K562 (cell line): ENCODE measurements around the gene TAF5L. TPM values are rescaled to one million over a fixed set of nuclear protein-coding genes. Genes with fewer than 3 reads are reported as not detected.

ENCODE experiments used
- ETV6 ChIP-seq, 3 experiments: fragments of 150-350 bp in 1 of 3; sonication (generic) in 1 of 3; formaldehyde crosslinking in 1 of 3; IDR thresholded peaks; 2 replicates each; pipeline versions ENCODE4 v1.6.1 to v1.8.0; 2014 to 2022; ENCODE audit warnings: borderline replicate concordance in 2 of 3, low read depth in 2 of 3, antibody characterized with exemption in 1 of 3, low read length in 1 of 3, mild to moderate bottlenecking in 1 of 3, missing genetic modification reagents in 1 of 3
- GABPA ChIP-seq: fragments of 200-800 bp; sonication (Bioruptor generic); conservative IDR thresholded peaks from 2 replicates; pipeline ENCODE4 v1.6.1; 2016; ENCODE audit warnings: low read depth, missing genetic modification characterization, missing compliant biosample characterization
- GABPB2 ChIP-seq: fragments of 250-450 bp; sonication (Bioruptor Pico); conservative IDR thresholded peaks from 2 replicates; pipeline ENCODE4 v1.5.1; 2021; ENCODE audit warnings: mild to moderate bottlenecking
- PHF8 ChIP-seq: fragments of 200-600 bp; sonication (generic); IDR thresholded peaks from 2 replicates; pipeline ENCODE4 v1.6.1; 2012; ENCODE audit warnings: mixed run types, mild to moderate bottlenecking, inconsistent platforms, low read length, moderate library complexity, borderline replicate concordance
- POLR2B ChIP-seq: fragments of 450-650 bp; IDR thresholded peaks from 2 replicates; pipeline ENCODE4 v1.6.1; 2018; ENCODE audit warnings: low read depth; ENCODE audit not compliant: partially characterized antibody
- RB1 ChIP-seq: fragments of 450-650 bp; IDR thresholded peaks from 2 replicates; pipeline ENCODE4 v1.6.1; 2017; ENCODE audit warnings: low read depth, mild to moderate bottlenecking
- SP1 ChIP-seq: sonication (generic); formaldehyde crosslinking; IDR thresholded peaks from 2 replicates; pipeline ENCODE4 v1.8.1; 2022; ENCODE audit warnings: mild to moderate bottlenecking, missing genetic modification reagents
- TEAD4 ChIP-seq, 2 experiments: sonication (generic) in 1 of 2; formaldehyde crosslinking in 1 of 2; IDR thresholded peaks; 2 replicates each; pipeline versions ENCODE4 v1.6.1 to v1.8.0; 2012 to 2022; ENCODE audit warnings: borderline replicate concordance in 1 of 2, inconsistent platforms in 1 of 2, low read length in 1 of 2, mild to moderate bottlenecking in 1 of 2, missing genetic modification reagents in 1 of 2
- ZBTB17 ChIP-seq: fragments of 450-650 bp; formaldehyde crosslinking; IDR thresholded peaks from 2 replicates; pipeline ENCODE4 v1.4.0; 2020; ENCODE audit warnings: mild to moderate bottlenecking
- ZNF76 ChIP-seq: fragments of 250-450 bp; sonication (Bioruptor Pico); IDR thresholded peaks from 2 replicates; pipeline ENCODE4 v1.4.0; 2020; ENCODE audit warnings: mild to moderate bottlenecking, moderate library complexity, borderline replicate concordance
- polyA plus RNA-seq, 8 experiments: library from polyadenylated mRNA; depleted of rRNA in 4 of 8; stranded (reverse) in 5 of 8; unstranded in 3 of 8; fragments of >200 nt; fragmentation: Nextera tagmentation in 2 of 8; fragmentation: Illumina TruSeq in 1 of 8; extraction: Ambion mirVana in 2 of 8; extraction: Trizol in 1 of 8; gene quantifications; 2 replicates each; pipeline versions ENCODE4 v1.2.1 to v1.2.3, GENCODE V29; 2011 to 2014; ENCODE audit warnings: inconsistent platforms in 1 of 8, missing spikeins in 1 of 8
- total RNA-seq, 7 experiments: library from RNA; depleted of rRNA in 6 of 7; stranded (reverse); fragments of >200 nt in 6 of 7; fragmentation: Illumina TruSeq in 2 of 7; extraction: Trizol in 2 of 7; gene quantifications; 2 replicates each; pipeline versions ENCODE4 v1.2.1 to v1.2.3, GENCODE V29; 2011 to 2021; ENCODE audit warnings: low replicate concordance in 1 of 7
- TF ChIP-seq, protein P1 (sequence below): sonication (generic); formaldehyde crosslinking; IDR thresholded peaks from 2 replicates; pipeline ENCODE4 v1.8.1; 2023; ENCODE audit warnings: mild to moderate bottlenecking, missing genetic modification reagents, moderate library complexity
- TF ChIP-seq, protein P2 (sequence below): fragments of 450-650 bp; IDR thresholded peaks from one replicate; pipeline ENCODE4 v1.6.1; 2018; ENCODE audit warnings: mild to moderate bottlenecking, moderate library complexity; ENCODE audit not compliant: partially characterized antibody
- TF ChIP-seq, protein P3 (sequence below): conservative IDR thresholded peaks from 2 replicates; pipeline ENCODE4 v1.6.1; 2011; ENCODE audit warnings: low read depth, mild to moderate bottlenecking, low read length; ENCODE audit not compliant: control insufficient read depth
- TF ChIP-seq, protein P4 (sequence below), 2 experiments: fragments of 150-350 bp in 1 of 2; IDR thresholded peaks; 2 replicates each; pipeline ENCODE4 v1.6.1; 2012 to 2016; ENCODE audit warnings: low read depth in 2 of 2, low read length in 2 of 2, mild to moderate bottlenecking in 1 of 2, moderate library complexity in 1 of 2
- TF ChIP-seq, protein P5 (sequence below): fragments of 250-450 bp; sonication (Bioruptor Pico); IDR thresholded peaks from 2 replicates; pipeline ENCODE4 v1.4.0; 2020

Gene TAF5L
- total and polyA plus RNA-seq, 9 of the 15 experiments (the other 6 are each of a cell fraction or from before 2014, with no cell fraction given), result 2.2 to 34.2 (median 23.3) TPM

DNA sequence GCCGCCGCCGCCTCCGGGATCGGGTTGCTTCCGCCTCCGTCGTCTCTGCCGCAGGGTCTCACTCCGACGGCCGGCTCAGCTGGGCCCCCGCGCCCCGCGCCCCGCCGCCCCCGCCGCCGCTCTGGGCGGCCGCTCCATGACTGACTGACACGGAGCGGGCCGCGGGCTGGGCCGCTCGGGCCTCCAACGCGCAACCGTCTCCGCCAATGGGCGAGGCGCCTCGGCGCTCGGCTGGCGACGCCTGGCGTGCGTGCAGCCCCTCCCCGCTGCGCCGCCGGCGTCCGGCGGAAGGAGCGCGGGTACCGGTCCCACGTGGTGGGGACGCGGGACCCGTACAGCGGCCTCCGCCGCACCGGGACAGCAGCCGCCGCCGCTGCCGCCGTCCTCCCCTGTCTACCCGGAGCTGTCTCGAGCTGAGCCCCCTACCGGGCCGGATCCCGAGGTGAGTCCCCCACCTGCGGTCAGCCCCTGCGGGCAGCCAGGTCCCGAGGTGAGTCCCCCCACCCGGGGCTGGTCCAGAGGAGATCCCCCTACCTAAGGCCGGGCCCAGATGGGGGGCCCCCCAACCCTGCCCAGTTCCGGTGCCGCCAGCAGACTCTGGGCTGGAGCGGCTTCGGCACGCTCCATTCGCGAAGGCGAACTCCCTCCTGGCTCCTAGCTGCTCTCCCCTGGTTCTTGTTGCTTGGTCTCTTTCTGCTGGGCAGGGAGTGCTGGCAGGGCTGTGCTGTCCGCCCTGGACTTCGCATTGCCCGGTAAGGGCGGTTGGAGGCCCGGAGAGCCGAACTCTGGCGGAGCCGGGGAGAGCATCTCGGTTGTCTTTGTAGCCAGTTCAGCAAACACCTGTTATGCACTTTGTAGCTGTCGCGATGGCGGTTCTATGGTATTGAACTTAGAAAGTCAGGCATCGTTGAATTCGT is at the start of gene TAF5L, which contains the start of gene URB2 (continued):
- 0 out of 2 replicates have a peak, but pooled peaks have one; percentile 50 for TF ChIP-seq ZNF76
- TF ChIP-seq, protein P1, sequence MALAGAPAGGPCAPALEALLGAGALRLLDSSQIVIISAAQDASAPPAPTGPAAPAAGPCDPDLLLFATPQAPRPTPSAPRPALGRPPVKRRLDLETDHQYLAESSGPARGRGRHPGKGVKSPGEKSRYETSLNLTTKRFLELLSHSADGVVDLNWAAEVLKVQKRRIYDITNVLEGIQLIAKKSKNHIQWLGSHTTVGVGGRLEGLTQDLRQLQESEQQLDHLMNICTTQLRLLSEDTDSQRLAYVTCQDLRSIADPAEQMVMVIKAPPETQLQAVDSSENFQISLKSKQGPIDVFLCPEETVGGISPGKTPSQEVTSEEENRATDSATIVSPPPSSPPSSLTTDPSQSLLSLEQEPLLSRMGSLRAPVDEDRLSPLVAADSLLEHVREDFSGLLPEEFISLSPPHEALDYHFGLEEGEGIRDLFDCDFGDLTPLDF (CRISPR knock-in tag), result peak; percentile 59
- peak; percentile 44 for TF ChIP-seq POLR2B
- TF ChIP-seq, protein P2, sequence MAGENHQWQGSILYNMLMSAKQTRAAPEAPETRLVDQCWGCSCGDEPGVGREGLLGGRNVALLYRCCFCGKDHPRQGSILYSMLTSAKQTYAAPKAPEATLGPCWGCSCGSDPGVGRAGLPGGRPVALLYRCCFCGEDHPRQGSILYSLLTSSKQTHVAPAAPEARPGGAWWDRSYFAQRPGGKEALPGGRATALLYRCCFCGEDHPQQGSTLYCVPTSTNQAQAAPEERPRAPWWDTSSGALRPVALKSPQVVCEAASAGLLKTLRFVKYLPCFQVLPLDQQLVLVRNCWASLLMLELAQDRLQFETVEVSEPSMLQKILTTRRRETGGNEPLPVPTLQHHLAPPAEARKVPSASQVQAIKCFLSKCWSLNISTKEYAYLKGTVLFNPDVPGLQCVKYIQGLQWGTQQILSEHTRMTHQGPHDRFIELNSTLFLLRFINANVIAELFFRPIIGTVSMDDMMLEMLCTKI, result no peak
- peak; percentile 87; the same call in 1 of the 2 replicates for TF ChIP-seq PHF8
- TF ChIP-seq GABPB2, result no peak
- peak; percentile 93 for TF ChIP-seq GABPA (tag)
- peak; percentile 100 for TF ChIP-seq ZBTB17
- peak; percentile 14; the same call in 1 of the 2 replicates for TF ChIP-seq TEAD4 (IDR thresholded peaks at IDR 0.05; ENCODE audit: low read length)
- no peak for TF ChIP-seq TEAD4 (CRISPR knock-in tag; IDR thresholded peaks at IDR 0.05; ENCODE audit: borderline replicate concordance)
- TF ChIP-seq SP1 (CRISPR knock-in tag), result peak; percentile 42; the same call in 1 of the 2 replicates
- TF ChIP-seq, protein P3, sequence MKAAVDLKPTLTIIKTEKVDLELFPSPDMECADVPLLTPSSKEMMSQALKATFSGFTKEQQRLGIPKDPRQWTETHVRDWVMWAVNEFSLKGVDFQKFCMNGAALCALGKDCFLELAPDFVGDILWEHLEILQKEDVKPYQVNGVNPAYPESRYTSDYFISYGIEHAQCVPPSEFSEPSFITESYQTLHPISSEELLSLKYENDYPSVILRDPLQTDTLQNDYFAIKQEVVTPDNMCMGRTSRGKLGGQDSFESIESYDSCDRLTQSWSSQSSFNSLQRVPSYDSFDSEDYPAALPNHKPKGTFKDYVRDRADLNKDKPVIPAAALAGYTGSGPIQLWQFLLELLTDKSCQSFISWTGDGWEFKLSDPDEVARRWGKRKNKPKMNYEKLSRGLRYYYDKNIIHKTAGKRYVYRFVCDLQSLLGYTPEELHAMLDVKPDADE, result peak; percentile 99
- TF ChIP-seq, protein P4, sequence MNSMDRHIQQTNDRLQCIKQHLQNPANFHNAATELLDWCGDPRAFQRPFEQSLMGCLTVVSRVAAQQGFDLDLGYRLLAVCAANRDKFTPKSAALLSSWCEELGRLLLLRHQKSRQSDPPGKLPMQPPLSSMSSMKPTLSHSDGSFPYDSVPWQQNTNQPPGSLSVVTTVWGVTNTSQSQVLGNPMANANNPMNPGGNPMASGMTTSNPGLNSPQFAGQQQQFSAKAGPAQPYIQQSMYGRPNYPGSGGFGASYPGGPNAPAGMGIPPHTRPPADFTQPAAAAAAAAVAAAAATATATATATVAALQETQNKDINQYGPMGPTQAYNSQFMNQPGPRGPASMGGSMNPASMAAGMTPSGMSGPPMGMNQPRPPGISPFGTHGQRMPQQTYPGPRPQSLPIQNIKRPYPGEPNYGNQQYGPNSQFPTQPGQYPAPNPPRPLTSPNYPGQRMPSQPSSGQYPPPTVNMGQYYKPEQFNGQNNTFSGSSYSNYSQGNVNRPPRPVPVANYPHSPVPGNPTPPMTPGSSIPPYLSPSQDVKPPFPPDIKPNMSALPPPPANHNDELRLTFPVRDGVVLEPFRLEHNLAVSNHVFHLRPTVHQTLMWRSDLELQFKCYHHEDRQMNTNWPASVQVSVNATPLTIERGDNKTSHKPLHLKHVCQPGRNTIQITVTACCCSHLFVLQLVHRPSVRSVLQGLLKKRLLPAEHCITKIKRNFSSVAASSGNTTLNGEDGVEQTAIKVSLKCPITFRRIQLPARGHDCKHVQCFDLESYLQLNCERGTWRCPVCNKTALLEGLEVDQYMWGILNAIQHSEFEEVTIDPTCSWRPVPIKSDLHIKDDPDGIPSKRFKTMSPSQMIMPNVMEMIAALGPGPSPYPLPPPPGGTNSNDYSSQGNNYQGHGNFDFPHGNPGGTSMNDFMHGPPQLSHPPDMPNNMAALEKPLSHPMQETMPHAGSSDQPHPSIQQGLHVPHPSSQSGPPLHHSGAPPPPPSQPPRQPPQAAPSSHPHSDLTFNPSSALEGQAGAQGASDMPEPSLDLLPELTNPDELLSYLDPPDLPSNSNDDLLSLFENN (IDR thresholded peaks at IDR 0.05; ENCODE audit: low read depth in 2 of 2, low read length in 2 of 2), result peak; percentile 18 to 93; a peak in 3 of 4 replicates
- TF ChIP-seq, protein P5, sequence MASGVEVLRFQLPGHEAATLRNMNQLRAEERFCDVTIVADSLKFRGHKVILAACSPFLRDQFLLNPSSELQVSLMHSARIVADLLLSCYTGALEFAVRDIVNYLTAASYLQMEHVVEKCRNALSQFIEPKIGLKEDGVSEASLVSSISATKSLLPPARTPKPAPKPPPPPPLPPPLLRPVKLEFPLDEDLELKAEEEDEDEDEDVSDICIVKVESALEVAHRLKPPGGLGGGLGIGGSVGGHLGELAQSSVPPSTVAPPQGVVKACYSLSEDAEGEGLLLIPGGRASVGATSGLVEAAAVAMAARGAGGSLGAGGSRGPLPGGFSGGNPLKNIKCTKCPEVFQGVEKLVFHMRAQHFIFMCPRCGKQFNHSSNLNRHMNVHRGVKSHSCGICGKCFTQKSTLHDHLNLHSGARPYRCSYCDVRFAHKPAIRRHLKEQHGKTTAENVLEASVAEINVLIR (CRISPR knock-in tag), result 0 out of 2 replicates have a peak, but pooled peaks have one; percentile 15
- peak; percentile 98 for TF ChIP-seq RB1
- no peak for TF ChIP-seq ETV6 (IDR thresholded peaks at IDR 0.05; ENCODE audit: borderline replicate concordance in 1 of 2, low read depth in 2 of 2, low read length in 1 of 2)
- peak; percentile 20; the same call in 1 of the 2 replicates for TF ChIP-seq ETV6 (CRISPR knock-in tag; IDR thresholded peaks at IDR 0.05; ENCODE audit: borderline replicate concordance)
